SH-SY5Y (cell line): ENCODE data around the gene CMSS1.

Experiments
- GATA2 ChIP-seq: IDR thresholded peaks from 2 replicates; pipeline ENCODE4 v1.6.1; 2011; ENCODE audit warnings: mild to moderate bottlenecking, low read depth, low read length
- GATA3 ChIP-seq: IDR thresholded peaks from 2 replicates; pipeline ENCODE4 v1.6.1; 2011; ENCODE audit warnings: low read depth, mild to moderate bottlenecking, low read length, moderate library complexity

DNA sequence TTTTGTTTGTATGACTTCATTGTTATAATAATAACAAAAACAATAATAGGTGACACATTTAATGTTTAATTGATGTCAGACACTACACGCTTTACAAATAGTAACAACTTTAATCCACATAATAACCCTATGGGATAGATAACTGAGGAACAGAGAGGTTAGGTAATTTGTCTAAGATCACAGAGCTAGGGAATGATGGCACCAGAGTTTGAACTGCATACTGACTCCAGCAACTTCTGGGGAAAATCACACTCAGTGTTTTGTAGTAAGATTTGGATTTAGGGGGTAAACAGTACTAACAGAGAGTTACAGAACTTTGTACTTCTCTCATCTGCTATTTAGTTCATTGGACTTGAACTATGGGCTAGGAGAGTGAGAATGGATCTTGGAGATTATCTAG is 66.0 kb downstream of the CMSS1 start:
- no peak for TF ChIP-seq GATA2
- TF ChIP-seq GATA3, result no peak
